IPS DF 6.9 (cell line): ENCODE measurements around the gene COPS9.

Source experiments
- DNase-seq: peaks from one replicate; pipeline ENCODE4 v3.0.0-alpha.2; 2013; ENCODE audit warnings: low read depth, low spot score
- H3K27ac ChIP-seq: one replicate; pipeline ENCODE4 v1.5.1; 2013; ENCODE audit warnings: low read length, control low read depth
- H3K27me3 ChIP-seq: 2 replicates; pipeline ENCODE4 v1.6.1; 2013; ENCODE audit warnings: mild to moderate bottlenecking, low read length; ENCODE audit not compliant: control insufficient read depth, insufficient read depth
- H3K36me3 ChIP-seq: 2 replicates; pipeline ENCODE4 v1.6.1; 2013; ENCODE audit warnings: low read length; ENCODE audit not compliant: control insufficient read depth, insufficient read depth
- H3K4me1 ChIP-seq: 2 replicates; pipeline ENCODE4 v1.6.1; 2013; ENCODE audit warnings: low read length; ENCODE audit not compliant: control insufficient read depth, insufficient read depth
- H3K4me3 ChIP-seq: 2 replicates; pipeline ENCODE4 v1.5.1; 2013; ENCODE audit warnings: mild to moderate bottlenecking, low read length
- H3K9me3 ChIP-seq: 2 replicates; pipeline ENCODE4 v1.6.1; 2013; ENCODE audit warnings: low read length, inconsistent platforms; ENCODE audit not compliant: control insufficient read depth, insufficient read depth
- WGBS: extraction: QIAGEN DNeasy Blood & Tissue Kit; methylation state at CpG from one replicate; pipeline ENCODE4 v1.1.7; 2013; ENCODE audit warnings: mixed read lengths, missing lambda C conversion rate; ENCODE audit not compliant: insufficient read length, insufficient coverage; 5-methylcytosine and 5-hydroxymethylcytosine counted together

The COPS9 gene

GRCh38 chr2:240159251-240159839 lies 23.2 kb upstream of the COPS9 start:
- WGBS: no CpG with 5 or more reads among the region's 21 CpGs
- Histone ChIP-seq H3K4me3 (no peak overlapping the region), H3K9me3 (no peaks in the 10 kb centered on the region), H3K27ac (no peak overlapping the region), H3K27me3 (no peaks in the 10 kb centered on the region), H3K36me3 (no peaks in the 10 kb centered on the region), H3K4me1 (no peaks in the 10 kb centered on the region)
- DNase-seq: no peak

DNA sequence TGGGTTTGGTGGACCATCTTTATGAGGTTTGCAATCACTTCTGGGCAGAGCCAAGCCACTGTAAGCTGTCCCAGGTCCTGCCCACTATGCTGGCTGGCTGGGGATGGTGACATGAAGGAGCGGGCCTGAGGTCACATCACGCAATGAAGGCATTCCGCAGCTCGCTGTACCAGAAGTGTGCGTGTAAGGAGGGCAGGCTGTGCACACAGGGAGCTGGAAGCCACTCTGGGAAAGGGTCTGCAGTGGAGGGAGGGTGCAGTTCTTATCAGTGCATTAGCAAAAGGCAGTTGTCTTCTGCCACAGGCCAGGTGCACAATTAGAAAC lies 21.0 kb upstream of the COPS9 start:
- H3K36me3 ChIP-seq: no peaks in the 10 kb centered on the region
- H3K9me3 ChIP-seq: no peaks in the 10 kb centered on the region
- no peak overlapping the region for H3K4me3 ChIP-seq
- no peak for DNase-seq
- no peaks in the 10 kb centered on the region for H3K4me1 ChIP-seq
- no peak overlapping the region for H3K27ac ChIP-seq
- no peaks in the 10 kb centered on the region for H3K27me3 ChIP-seq
- no CpG with 5 or more reads among the region's 5 CpGs for WGBS

GRCh38 chr2:240156435-240157146 lies 20.5 kb upstream of the COPS9 start:
- no peak overlapping the region for H3K27ac ChIP-seq
- no peak overlapping the region for H3K4me3 ChIP-seq
- WGBS: no CpG with 5 or more reads among the region's 29 CpGs
- no peaks in the 10 kb centered on the region for H3K9me3 ChIP-seq
- H3K27me3 ChIP-seq: no peaks in the 10 kb centered on the region
- no peaks in the 10 kb centered on the region for H3K4me1 ChIP-seq
- H3K36me3 ChIP-seq: no peaks in the 10 kb centered on the region
- DNase-seq: no peak

GRCh38 chr2:240155745-240156390 lies 19.8 kb upstream of the COPS9 start:
- H3K4me1 ChIP-seq: no peaks in the 10 kb centered on the region
- H3K9me3 ChIP-seq: no peaks in the 10 kb centered on the region
- no peak overlapping the region for H3K27ac ChIP-seq
- H3K27me3 ChIP-seq: no peaks in the 10 kb centered on the region
- WGBS: no CpG with 5 or more reads among the region's 13 CpGs
- H3K4me3 ChIP-seq: no peak overlapping the region
- H3K36me3 ChIP-seq: no peaks in the 10 kb centered on the region
- no peak for DNase-seq

DNA sequence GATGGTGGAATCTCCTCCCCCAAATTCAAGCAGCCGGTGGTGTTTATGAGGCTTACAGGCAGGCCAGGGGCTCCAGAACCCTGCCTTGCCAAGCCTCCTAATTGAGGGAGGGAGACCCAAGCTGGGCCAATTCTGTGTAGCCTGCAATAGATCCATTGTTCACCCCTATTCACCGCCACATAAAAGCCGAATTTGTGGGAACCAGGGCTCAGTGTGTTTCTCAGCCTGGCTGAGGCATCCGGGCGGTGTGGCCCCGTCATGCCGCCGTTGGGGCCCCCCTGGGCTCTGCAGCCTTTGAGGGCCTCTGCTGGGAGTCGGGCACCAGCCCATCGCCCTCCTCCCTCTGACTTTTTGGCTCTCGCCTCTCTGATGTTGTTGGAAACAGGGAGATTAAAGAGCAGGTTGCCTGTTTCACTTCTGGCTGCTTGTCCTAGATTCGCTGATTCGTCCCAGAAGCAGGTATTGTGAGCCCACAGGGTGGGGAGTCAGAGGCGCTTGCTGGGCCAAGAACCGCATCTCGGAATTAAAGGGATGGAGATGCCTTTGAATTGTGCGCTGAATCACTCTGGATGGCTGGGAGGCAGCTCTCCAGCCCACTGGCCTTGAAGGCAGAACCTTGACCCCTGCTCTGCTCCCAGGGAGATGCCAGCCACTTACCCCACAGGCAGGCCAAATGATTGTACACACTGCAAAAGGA lies 19.1 kb upstream of the COPS9 start:
- H3K4me3 ChIP-seq: no peak overlapping the region
- H3K36me3 ChIP-seq: no peaks in the 10 kb centered on the region
- H3K27ac ChIP-seq: no peak overlapping the region
- H3K4me1 ChIP-seq: peaks cover 1% of the 10 kb centered on the region; the same call in 1 of the 2 replicates
- no peak for DNase-seq
- no peaks in the 10 kb centered on the region for H3K9me3 ChIP-seq
- no CpG with 5 or more reads among the region's 17 CpGs for WGBS
- H3K27me3 ChIP-seq: no peaks in the 10 kb centered on the region

DNA sequence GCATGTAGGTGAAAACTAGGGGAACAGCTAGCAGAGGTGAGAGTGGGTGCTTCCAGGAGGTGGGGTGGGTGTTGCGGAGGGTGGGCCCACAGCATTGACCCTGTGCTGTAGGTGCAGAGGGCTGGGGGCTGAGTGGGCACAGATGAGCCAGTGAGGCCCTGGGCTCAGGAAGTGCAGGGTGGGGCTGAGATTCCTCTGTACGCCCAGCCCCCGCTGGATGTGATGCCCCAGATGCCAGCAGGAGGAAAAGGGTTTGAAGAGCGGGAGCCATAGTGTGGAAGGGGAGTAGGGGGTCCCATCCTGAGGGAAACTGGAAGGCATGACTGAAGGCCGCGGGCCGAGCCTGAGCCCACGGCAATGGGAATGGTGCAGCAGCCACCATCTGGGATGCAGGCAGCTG lies 18.5 kb upstream of the COPS9 start:
- WGBS: no CpG with 5 or more reads among the region's 8 CpGs
- Histone ChIP-seq H3K4me1 (peaks cover 3% of the 10 kb centered on the region; the same call in 1 of the 2 replicates), H3K27me3 (no peaks in the 10 kb centered on the region), H3K36me3 (no peaks in the 10 kb centered on the region), H3K9me3 (no peaks in the 10 kb centered on the region), H3K27ac (no peak overlapping the region), H3K4me3 (no peak overlapping the region)
- no peak for DNase-seq

GRCh38 chr2:240153418-240153817 lies 17.3 kb upstream of the COPS9 start:
- DNase-seq: no peak
- Histone ChIP-seq H3K4me3 (no peak overlapping the region), H3K27ac (no peak overlapping the region), H3K9me3 (no peaks in the 10 kb centered on the region), H3K4me1 (peaks cover 3% of the 10 kb centered on the region; the same call in 1 of the 2 replicates), H3K36me3 (no peaks in the 10 kb centered on the region), H3K27me3 (no peaks in the 10 kb centered on the region)
- WGBS: no CpG with 5 or more reads among the region's 3 CpGs

DNA sequence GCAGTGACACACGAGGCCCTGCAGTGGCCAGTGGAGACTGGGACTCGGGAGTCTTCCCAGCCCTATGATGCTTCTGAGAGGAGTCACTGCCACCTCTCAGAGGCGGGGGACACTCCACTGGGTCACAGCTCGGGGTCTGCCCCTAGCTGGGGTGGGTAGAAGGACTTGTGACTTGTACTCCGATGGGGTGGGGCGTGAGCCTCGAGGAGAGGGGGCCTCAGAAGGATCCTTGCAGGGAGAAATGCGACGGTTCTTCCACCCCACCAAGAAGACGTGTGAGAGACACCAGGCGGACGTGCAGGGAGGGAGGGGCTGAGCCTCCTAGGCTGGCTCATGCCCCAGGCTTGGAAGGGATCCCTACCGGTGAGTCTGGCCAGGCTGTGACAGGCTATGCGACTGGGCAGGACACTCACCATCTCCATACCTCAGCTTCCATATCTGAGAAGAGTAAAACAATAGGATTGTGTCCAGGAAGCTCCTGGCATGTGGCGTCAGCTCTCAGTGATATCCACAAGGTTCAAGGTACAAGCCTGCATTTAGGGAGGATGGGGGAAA lies 15.4 kb upstream of the COPS9 start:
- H3K9me3 ChIP-seq: no peaks in the 10 kb centered on the region
- no peaks in the 10 kb centered on the region for H3K36me3 ChIP-seq
- WGBS: no CpG with 5 or more reads among the region's 15 CpGs
- H3K27ac ChIP-seq: no peak overlapping the region
- DNase-seq: no peak
- no peaks in the 10 kb centered on the region for H3K27me3 ChIP-seq
- no peak overlapping the region for H3K4me3 ChIP-seq
- H3K4me1 ChIP-seq: peaks cover 3% of the 10 kb centered on the region; the same call in 1 of the 2 replicates

- Histone ChIP-seq H3K36me3 (no peaks in the 10 kb centered on the region), H3K27me3 (no peaks in the 10 kb centered on the region), H3K27ac (no peak overlapping the region), H3K4me3 (no peak overlapping the region), H3K9me3 (no peaks in the 10 kb centered on the region), H3K4me1 (peaks cover 3% of the 10 kb centered on the region; the same call in 1 of the 2 replicates)
- no CpG with 5 or more reads among the region's 12 CpGs for WGBS
- peak; percentile 55 for DNase-seq
Observed at GRCh38 chr2:240149943-240150784, 14.1 kb upstream of the COPS9 start.
